Skeletal muscle tissue (tissue), 4 donors: ENCODE data around the gene ANXA2R. TPM values are rescaled to one million over a fixed set of nuclear protein-coding genes. Genes with fewer than 3 reads are reported as not detected.
"Not testable (repeated sequence)": the region's sequence is repeated elsewhere in the genome, so short reads cannot be mapped to it uniquely, and the experiment has no call there.

Source experiments
- H3K27ac ChIP-seq: one replicate; pipeline ENCODE4 v1.7.0; 2013; ENCODE audit warnings: mild to moderate bottlenecking, low read depth, low read length, inconsistent platforms
- H3K27me3 ChIP-seq, 3 donors: one replicate each; pipeline ENCODE4 v1.7.0; 2013; ENCODE audit warnings: low read length in 3 of 3; ENCODE audit not compliant: control insufficient read depth in 3 of 3, insufficient read depth in 3 of 3
- H3K36me3 ChIP-seq, 3 donors: one replicate each; pipeline ENCODE4 v1.7.0; 2013; ENCODE audit warnings: low read length in 3 of 3; ENCODE audit not compliant: control insufficient read depth in 3 of 3, insufficient read depth in 3 of 3
- H3K4me1 ChIP-seq, 3 donors: one replicate each; pipeline ENCODE4 v1.7.0; 2013; ENCODE audit warnings: low read length in 3 of 3, mild to moderate bottlenecking in 3 of 3; ENCODE audit not compliant: control insufficient read depth in 3 of 3, insufficient read depth in 3 of 3
- H3K4me3 ChIP-seq, 3 donors: one replicate each; pipeline ENCODE4 v1.7.0; 2013; ENCODE audit warnings: low read length in 3 of 3
- H3K9ac ChIP-seq, 3 donors: one replicate each; pipeline ENCODE4 v1.7.0; 2013; ENCODE audit warnings: low read length in 3 of 3, mild to moderate bottlenecking in 3 of 3, moderate library complexity in 2 of 3, low read depth in 1 of 3
- H3K9me3 ChIP-seq, 3 donors: one replicate each; pipeline ENCODE4 v1.7.0; 2013; ENCODE audit warnings: low read length in 3 of 3; ENCODE audit not compliant: control insufficient read depth in 3 of 3
- total RNA-seq: library from RNA; depleted of rRNA; stranded (reverse); fragments of >200 nt; gene quantifications from one replicate; pipeline ENCODE4 v1.2.3, GENCODE V29; 2014
- donor health status: Osteomylitis.

ANXA2R gene, protein sequence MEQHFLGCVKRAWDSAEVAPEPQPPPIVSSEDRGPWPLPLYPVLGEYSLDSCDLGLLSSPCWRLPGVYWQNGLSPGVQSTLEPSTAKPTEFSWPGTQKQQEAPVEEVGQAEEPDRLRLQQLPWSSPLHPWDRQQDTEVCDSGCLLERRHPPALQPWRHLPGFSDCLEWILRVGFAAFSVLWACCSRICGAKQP
- total RNA-seq: 1.6 TPM

DNA sequence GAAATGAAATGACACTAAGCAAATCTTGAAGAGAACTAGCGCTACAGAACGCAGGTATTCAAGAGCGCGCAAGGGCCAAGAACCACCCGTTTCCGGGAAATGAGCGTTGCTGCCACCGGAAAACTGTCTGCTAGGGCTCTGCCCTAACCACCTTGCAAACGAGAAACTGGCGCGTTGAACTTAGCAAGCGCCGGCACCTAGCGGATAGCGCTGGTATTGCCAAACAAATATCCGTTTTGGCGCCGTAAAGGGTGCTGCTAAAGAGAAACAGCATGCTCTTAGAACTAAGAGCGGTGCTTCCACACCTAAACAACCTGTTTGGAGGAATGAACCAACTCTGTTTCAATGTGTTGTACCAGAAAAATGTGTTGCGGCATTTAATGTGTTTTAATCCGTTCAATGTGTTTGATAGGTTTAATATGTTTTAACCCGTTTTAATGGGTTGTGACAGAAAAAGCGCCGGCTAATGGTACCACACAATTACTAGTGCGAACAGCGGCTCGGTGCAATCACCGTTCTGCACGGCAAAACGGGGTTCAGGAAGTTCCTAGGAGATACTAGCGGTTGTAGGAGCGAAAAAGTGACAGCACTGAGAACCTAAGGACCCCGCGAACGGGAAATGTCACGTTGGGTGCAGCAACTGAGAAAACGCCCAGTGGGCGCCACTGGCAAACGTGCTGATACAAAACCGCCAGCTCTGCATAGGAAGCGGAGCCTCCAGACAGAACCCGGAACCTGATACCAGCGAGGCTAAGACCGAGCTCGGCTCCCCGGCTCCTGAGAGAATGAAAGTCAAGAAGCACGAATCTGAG lies at the start of gene ANXA2R:
ANXA2R (minus strand) TSS at position 33 of the 812 bp plus-strand sequence. CDS start 273 bp downstream, outside the sequence.
- Histone ChIP-seq H3K27ac (peak within 1 kb of the TSS; percentile 98), H3K9ac (peak within 1 kb of the TSS; percentile 93 to 98 (median 97)), H3K4me1 (peaks cover 25 to 38% (median 35%) of the 10 kb centered on the region in 3 donors), H3K9me3 (no peaks in the 10 kb centered on the region), H3K4me3 (peak within 1 kb of the TSS; percentile 90 to 96 (median 92)), H3K36me3 (no peaks in the 10 kb centered on the region), H3K27me3 (no peaks in the 10 kb centered on the region)

DNA sequence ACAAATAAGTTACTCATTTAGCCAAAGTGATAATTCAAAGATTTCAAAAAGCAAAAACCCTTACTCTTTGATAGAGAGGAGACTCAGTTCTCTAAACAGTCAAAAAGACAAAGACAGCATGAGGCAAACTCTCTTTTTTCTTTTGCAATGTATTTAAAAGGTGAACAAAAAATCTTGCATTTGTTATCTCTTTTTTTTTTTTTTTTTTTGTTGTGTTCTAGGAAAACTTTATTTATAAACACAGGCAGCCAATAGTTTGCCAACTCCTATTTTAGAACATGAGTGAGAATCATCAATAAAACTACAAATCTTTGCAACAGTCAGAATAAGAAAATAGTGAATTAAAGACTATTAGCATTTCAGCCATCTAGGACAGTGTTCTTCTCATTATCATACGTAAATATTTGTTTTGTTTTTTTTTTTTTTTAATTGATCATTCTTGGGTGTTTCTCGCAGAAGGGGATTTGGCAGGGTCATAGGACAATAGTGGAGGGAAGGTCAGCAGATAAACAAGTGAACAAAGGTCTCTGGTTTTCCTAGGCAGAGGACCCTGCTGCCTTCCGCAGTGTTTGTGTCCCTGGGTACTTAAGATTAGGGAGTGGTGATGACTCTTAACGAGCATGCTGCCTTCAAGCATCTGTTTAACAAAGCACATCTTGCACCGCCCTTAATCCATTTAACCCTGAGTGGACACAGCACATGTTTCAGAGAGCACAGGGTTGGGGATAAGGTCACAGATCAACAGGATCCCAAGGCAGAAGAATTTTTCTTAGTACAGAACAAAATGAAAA lies 46.2 kb upstream of the ANXA2R start:
- H3K36me3 ChIP-seq, H3K4me1 ChIP-seq, H3K27ac ChIP-seq, H3K9ac ChIP-seq, H3K9me3 ChIP-seq, H3K27me3 ChIP-seq, H3K4me3 ChIP-seq: not testable (repeated sequence)

DNA sequence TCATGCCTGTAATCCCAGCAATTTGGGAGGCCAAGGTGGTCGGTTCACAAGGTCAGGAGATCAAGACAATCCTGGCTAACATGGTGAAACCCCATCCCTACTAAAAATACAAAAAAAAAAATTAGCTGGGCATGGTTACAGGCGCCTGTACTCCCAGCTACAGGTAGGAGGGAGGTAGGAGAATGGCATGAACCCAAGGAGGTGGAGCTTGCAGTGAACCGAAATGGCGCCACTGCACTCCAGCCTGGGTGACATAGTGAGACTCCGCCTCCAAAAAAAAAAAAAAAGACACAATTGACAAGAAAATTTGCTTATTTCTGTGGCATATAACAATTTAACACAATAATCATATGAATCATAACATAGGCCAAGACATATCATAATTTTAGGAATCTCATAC lies 45.3 kb upstream of the ANXA2R start:
- Histone ChIP-seq H3K27me3 (no peaks in the 10 kb centered on the region), H3K4me3 (no peak overlapping the region), H3K9me3 (no peaks in the 10 kb centered on the region), H3K9ac (no peak overlapping the region), H3K36me3 (peaks cover 0 to 7% (median 0%) of the 10 kb centered on the region in 3 donors), H3K4me1 (no peaks in the 10 kb centered on the region), H3K27ac (no peak overlapping the region)

DNA sequence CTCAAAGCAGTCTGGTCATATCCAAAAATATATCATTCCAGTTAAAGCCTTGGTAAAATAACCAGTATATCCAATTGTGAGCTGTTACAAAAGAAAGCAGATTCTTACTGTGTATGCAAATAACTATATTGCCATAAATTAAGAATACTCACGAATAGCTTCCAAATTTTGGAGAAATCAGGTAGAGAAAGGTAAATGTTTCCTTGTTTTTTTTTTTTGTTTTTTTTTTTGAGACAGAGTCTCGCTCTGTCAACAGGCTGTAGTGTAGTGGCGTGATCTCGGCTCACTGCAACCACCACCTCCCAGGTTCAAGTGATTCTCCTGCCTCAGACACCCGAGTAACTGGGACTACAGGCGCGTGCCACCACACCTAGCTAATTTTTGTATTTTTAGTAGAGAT lies 44.3 kb upstream of the ANXA2R start:
- H3K4me3 ChIP-seq, H3K4me1 ChIP-seq, H3K27ac ChIP-seq, H3K9me3 ChIP-seq, H3K27me3 ChIP-seq, H3K9ac ChIP-seq: not testable (repeated sequence)
- peaks cover 0 to 12% (median 0%) of the 10 kb centered on the region in 3 donors for H3K36me3 ChIP-seq

DNA sequence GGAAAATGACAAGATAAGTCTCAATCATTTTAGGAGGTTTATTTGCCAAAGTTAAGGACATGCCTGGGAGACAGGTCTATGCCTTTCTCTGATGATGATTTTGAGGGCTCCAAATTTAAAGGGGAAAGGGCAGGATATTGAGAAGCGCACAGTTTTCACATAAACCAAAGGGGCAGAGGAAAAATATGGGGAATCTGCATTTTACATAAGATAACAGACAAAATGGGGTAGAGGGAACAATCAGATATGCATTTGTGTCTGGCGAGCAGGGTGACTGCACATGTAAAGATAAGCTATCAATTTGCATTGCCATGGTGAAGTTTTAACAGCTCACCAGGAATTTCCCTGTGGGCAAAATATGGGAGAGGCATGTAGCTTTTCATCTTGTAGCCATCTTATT lies 41.2 kb upstream of the ANXA2R start:
- not testable (repeated sequence) for H3K27me3 ChIP-seq, H3K27ac ChIP-seq, H3K4me3 ChIP-seq, H3K9me3 ChIP-seq, H3K4me1 ChIP-seq, H3K9ac ChIP-seq
- peaks cover 0 to 12% (median 0%) of the 10 kb centered on the region in 3 donors for H3K36me3 ChIP-seq

DNA sequence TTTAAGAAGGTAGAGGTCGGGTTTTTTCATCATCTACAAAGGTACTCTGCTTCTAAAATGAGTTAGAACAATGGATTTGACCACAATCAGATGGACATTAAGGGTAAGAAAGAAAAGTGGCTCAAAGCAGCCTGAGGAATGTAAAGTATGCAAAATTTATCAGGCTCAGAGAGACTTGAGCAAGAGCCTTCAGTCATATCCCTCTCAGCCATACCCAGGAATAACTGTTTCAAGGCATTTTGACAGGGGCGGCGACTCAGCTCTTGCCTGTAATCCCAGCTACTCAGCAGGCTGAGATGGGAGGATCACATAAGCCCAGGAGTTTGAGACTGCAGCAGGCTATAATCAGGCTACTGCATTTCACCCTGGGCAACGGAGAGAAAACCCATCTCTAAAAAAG lies 38.8 kb upstream of the ANXA2R start:
- Histone ChIP-seq H3K27me3 (no peaks in the 10 kb centered on the region), H3K36me3 (peaks cover 0 to 9% (median 4%) of the 10 kb centered on the region in 3 donors), H3K4me3 (no peak overlapping the region), H3K9me3 (no peaks in the 10 kb centered on the region), H3K9ac (no peak overlapping the region), H3K27ac (no peak overlapping the region), H3K4me1 (peaks cover 8 to 12% (median 12%) of the 10 kb centered on the region in 3 donors)

DNA sequence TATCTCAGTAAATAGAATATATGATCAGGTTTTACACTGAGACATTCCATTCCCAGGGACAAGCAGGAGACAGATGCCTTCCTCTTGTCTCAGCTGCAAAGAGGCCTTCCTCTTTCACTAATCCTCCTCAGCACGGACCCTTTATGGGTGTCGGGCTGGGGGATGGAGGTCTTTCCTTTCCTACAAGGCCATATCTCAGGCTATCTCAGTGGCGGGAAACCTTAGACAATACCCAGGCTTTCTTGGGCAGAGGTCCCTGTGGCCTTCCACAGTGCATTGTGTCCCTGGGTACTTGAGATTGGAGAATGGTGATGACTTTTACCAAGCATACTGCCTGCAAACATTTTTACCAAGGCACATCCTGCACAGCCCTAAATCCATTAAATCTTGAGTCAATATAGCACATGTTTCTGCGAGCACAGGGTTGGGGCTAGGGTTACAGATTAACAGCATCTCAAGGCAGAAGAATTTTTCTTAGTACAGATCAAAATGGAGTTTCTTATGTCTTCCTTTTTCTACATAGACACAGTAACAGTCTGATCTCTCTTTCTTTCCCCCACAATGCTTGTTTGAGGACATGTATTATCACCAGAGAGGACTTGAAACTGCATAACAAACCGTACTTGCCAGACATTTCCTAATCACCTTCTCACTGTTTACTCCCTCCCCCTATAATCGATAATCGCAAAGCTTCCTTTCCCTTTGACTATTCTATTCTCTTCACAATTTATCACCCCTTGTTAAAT lies 37.5 kb upstream of the ANXA2R start:
- H3K27me3 ChIP-seq, H3K4me3 ChIP-seq, H3K9me3 ChIP-seq, H3K9ac ChIP-seq, H3K27ac ChIP-seq, H3K36me3 ChIP-seq: not testable (repeated sequence)
- H3K4me1 ChIP-seq: peaks cover 8 to 12% (median 12%) of the 10 kb centered on the region in 3 donors

DNA sequence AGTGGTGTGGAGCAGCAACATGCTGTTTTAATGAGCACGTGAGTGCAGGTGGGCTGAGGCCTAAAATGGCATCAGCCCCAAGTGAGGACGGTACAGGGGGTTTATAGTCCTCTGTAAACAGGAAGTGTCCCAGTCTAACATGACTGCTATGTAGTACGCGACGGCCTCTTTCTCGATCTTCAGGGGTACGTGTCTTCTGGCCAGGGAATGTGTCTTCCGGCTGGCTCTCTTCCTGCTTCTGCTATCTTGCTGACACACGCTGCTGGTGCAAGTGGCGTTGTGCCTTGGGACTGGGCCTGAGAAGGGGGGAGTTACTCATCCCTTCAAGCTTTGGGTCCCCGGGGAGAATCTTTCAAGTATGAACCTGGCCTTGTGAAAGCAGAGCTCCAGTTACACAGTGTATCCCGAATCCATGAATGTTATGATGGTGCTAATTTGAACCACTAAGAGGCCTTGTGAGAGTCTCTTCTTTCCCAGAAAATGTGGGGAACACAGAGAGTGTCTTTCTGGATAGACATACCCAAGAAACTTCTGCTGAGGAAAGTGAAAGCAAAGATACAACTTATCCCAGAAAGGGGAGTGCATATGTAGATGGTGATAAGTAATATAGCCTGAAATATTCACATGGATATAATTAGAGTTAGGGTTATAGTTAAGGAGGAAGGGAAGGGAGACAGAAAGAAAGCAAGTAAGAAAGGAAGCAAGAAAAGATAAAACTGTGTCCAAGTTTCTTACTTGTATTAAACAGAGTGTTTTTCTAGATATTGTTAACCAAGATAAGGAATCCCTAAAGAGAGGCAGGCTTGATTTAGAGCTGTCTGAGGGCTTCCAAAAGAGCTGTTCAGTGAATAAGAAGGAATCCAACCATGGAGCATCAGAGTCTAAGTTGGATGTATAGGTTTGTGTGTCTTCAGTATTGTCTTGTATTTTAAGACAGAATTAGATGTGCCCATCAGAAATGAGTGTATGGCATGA lies 35.5 kb upstream of the ANXA2R start:
- Histone ChIP-seq H3K9me3 (no peaks in the 10 kb centered on the region), H3K9ac (peak overlapping the region; percentile 7 to 40 (median 29)), H3K36me3 (peaks cover 13 to 17% (median 14%) of the 10 kb centered on the region in 3 donors), H3K27ac (peak overlapping the region; percentile 79), H3K4me3 (peak overlapping the region in 2 of 3 donors; percentile 7 to 32), H3K27me3 (no peaks in the 10 kb centered on the region), H3K4me1 (peaks cover 8 to 15% (median 12%) of the 10 kb centered on the region in 3 donors)

DNA sequence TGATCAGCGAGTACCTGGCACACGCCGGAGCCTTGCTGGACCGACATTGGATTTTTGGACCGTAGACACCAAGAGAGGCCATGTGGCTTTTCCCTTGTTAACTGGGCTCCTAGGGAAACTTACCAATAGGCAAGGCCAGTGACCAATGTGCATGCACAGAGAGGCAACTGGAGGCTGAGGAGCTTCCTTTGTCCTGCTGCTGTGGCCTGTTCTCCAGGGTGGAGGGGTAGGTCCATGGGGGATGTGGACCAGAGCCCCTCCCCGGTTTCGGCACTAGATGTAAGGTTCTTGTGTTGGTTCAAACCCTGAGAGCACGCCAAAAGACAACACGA lies 34.8 kb upstream of the ANXA2R start:
- peaks cover 8 to 15% (median 12%) of the 10 kb centered on the region in 3 donors for H3K4me1 ChIP-seq
- peak overlapping the region in 2 of 3 donors; percentile 23 to 40 for H3K9ac ChIP-seq
- H3K27me3 ChIP-seq: no peaks in the 10 kb centered on the region
- H3K27ac ChIP-seq: peak overlapping the region; percentile 79
- H3K4me3 ChIP-seq: peak overlapping the region in 1 of 3 donors; percentile 32
- peaks cover 13 to 18% (median 17%) of the 10 kb centered on the region in 3 donors for H3K36me3 ChIP-seq
- H3K9me3 ChIP-seq: no peaks in the 10 kb centered on the region
